HG03135 (cell line): ENCODE results near the gene RAD54L.
"Not testable (repeated sequence)": the region's sequence is repeated elsewhere in the genome, so short reads cannot be mapped to it uniquely, and the experiment has no call there.

ENCODE experiments used
- ATAC-seq: cut with Tn5 transposase; IDR thresholded peaks from one replicate; pipeline ENCODE4 v1.9.1; 2021; ENCODE audit warnings: mild to moderate bottlenecking, moderate library complexity; ENCODE audit not compliant: unreplicated experiment

The RAD54L gene

GRCh38 chr1:46238865-46239264, 8.7 kb upstream of the RAD54L start:
- ATAC-seq = not testable (repeated sequence)

DNA sequence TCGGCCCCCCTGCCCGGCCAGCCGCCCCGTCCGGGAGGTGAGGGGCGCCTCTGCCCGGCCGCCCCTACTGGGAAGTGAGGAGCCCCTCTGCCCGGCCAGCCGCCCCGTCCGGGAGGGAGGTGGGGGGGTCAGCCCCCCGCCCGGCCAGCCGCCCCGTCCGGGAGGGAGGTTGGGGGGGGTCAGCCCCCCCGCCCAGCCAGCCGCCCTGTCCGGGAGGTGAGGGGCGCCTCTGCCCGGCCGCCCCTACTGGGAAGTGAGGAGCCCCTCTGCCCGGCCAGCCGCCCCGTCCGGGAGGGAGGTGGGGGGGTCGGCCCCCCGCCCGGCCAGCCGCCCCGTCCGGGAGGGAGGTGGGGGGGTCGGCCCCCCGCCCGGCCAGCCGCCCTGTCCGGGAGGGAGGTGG, 5.8 kb upstream of the RAD54L start:
- not testable (repeated sequence) for ATAC-seq

DNA sequence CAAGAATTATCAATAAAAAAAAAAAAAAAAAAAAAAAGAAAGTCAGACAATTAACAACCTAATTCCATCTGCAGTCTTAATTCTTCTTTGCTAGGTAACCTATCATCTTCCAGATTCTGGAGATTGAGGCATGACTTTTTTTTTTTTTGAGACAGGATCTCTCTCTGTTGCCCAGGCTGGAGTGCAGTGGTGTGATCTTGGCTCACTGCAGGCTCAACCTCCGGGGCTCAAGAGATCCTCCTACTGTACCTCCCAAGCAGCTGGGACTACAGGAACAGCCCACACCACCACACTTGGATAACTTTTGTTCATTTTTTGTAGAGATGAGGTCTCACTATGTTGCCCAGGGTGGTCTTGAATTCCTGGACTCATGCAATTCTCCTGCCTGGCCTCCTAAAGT, 4.6 kb upstream of the RAD54L start:
- no peak for ATAC-seq

GRCh38 chr1:46243831-46244230, 3.7 kb upstream of the RAD54L start:
- ATAC-seq = not testable (repeated sequence)

DNA sequence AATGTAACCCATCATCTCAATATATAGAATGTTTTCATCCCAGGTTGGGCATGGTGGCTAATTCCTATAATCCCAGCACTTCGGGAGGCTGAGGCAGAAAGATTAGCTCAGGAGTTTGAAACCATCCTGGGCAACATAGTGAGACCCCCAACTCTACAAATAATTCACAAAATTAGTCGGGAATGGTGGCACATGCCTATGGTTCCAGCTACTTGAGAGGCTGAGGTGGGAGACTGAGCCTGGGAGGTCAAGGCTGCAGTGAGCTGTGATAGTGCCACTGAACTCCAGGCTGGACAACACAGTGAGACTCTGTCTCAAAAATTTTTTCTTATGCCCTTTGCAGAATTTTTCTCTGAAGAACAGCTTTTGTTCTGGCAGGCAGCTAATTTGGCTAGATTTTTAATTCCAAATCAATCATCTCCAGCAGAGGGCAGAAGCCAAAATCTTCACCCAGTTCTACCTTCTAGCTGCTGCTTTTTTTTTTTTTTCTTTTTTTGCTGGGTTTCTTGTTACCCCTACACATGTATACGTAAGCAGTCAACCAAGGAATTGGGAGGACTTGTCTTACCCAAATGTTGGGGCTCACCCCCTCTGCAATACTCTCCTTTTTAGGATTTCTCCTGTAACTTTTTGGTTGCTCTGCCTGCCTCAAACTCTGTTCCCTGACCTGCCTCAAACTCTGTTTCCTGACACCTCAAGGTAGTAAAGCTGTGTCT, 2.7 kb upstream of the RAD54L start:
- no peak for ATAC-seq

- not testable (repeated sequence) for ATAC-seq
Measured at GRCh38 chr1:46246136-46246535, 1.4 kb upstream of the RAD54L start.

GRCh38 chr1:46246548-46247435, 771 bp upstream of the RAD54L start:
- peak; percentile 50 for ATAC-seq

GRCh38 chr1:46248122-46248920, 758 bp downstream of the RAD54L start:
- ATAC-seq = no peak

- no peak for ATAC-seq
Measured at GRCh38 chr1:46254668-46255067, 7.1 kb downstream of the RAD54L start.

GRCh38 chr1:46256523-46256922, 9.0 kb downstream of the RAD54L start:
- ATAC-seq = no peak

- no peak for ATAC-seq
Measured at GRCh38 chr1:46262508-46262907, 14.9 kb downstream of the RAD54L start.

DNA sequence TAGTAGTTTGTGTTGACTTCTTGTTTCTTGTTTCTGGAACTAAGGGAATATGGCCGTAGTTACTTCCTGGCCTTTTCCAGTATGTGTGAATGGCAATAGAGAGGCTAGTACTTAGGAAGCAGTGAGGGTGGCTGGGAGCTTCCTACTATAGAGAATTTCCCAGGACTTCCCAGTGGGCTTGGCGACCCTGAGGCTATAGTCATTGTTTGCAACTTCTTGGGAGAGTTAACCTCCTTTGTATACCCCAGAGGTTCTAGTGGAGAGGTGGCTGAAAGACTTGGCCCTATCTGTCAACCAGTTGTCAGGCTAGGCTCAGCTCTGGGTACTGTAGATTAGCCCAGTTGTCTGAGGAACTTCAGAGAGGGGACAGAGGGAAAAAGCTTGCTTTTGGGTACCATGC, 15.6 kb downstream of the RAD54L start:
- ATAC-seq = no peak

GRCh38 chr1:46268578-46268977, 21.0 kb downstream of the RAD54L start:
- no peak for ATAC-seq

DNA sequence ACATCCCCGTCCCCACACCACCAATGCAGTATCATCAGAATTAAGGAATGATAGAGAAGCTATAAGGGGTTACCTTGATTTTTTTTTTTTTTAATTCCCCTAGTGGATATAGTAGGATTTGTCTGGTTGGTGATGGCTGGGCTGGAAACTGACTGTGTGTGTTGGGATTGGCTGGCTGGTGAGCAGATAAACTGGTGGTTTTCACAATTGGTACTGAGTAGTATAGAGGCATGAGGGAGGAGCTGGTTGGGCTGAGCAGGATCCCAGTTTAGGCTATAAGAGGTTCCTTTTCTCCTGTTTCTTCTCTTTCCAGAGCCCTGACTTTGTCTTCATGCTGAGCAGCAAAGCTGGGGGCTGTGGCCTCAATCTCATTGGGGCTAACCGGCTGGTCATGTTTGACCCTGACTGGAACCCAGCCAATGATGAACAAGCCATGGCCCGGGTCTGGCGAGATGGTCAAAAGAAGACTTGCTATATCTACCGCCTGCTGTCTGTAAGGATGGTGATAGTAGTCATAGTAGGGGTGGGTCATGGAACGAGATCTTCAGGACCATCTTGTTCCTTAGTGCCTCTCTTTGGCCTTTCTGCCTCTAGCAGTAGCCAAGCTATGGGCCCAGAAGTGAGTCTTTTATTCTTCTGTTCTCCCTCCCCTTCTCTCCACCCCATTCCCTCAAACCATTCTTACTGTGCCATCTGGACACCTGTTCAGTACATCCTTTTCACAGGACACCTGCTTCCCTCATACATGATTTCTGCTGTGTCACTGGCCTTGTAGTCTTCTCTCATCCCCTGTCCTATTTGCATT, 26.9 kb downstream of the RAD54L start:
- no peak for ATAC-seq

DNA sequence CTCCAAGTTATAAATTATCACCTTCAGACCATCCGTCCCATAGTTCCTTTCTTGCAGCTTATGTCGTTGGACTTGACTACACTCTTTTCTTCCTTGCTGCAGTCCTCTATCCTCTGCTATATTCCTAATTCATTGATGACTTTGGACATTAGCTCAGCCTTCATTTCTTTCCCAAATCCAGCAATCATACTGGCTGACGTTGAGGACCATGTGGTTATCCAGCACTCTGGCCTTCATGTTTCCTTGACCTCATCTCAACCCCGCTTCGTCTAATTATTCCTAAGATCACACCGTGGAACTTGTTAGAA, 27.4 kb downstream of the RAD54L start:
- ATAC-seq = no peak

- no peak for ATAC-seq
Measured at GRCh38 chr1:46277658-46278373, 30.3 kb downstream of the RAD54L start.

DNA sequence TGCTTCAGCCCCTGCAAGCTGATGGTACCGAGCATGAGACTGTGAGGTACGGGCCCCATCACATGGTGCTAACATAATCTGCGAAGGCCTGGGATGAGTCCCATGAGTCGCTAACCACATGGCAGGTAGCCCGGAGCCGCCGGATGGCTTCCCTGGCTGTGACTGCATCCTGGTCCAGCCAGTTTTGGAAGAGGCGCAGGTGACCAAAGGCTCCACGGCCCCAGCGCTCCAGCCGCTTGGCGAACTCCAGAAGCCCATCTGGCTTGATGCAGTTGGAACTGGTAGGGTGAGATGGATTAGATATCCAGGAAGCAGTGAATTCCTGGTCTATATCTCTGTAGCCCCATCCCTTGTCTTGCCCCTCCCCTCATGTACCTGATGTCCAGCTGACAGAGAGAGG, 31.2 kb downstream of the RAD54L start:
- ATAC-seq = no peak

DNA sequence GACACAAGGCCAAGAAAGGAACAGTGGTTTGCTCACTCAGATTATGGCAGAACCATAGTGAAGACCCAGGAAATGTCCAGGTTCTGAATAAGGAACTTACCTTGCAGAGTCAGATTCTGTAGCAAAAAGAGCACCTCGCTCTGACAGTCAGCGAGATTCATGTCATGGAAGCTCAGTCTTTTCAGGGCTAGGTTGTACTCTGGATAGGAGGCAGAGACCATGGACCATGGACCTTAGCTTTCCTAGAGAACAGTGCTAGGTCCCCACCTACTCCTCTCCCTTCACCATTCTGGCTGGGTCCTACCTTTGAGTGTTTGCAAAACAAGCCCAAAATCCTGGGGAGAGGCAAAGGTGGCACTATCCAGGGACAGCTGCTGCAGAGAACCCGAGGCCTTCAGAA, 32.5 kb downstream of the RAD54L start:
- no peak for ATAC-seq

GRCh38 chr1:46281021-46281420, 33.5 kb downstream of the RAD54L start:
- no peak for ATAC-seq

- no peak for ATAC-seq
Measured at GRCh38 chr1:46284058-46284457, 36.5 kb downstream of the RAD54L start.
